Epithelial cell of umbilical artery (primary cell): Measurements from ENCODE around the gene DAAM2. TPM values are rescaled to one million over a fixed set of nuclear protein-coding genes. Genes with fewer than 3 reads are reported as not detected.

Experiments
- total RNA-seq: library from RNA; depleted of rRNA; stranded (reverse); fragments of >200 nt; gene quantifications from 2 replicates; pipeline ENCODE4 v1.2.3, GENCODE V29; 2014

DAAM2 gene
- under 0.01 TPM in 1 of 2 replicates, not detected in the other for total RNA-seq

DNA sequence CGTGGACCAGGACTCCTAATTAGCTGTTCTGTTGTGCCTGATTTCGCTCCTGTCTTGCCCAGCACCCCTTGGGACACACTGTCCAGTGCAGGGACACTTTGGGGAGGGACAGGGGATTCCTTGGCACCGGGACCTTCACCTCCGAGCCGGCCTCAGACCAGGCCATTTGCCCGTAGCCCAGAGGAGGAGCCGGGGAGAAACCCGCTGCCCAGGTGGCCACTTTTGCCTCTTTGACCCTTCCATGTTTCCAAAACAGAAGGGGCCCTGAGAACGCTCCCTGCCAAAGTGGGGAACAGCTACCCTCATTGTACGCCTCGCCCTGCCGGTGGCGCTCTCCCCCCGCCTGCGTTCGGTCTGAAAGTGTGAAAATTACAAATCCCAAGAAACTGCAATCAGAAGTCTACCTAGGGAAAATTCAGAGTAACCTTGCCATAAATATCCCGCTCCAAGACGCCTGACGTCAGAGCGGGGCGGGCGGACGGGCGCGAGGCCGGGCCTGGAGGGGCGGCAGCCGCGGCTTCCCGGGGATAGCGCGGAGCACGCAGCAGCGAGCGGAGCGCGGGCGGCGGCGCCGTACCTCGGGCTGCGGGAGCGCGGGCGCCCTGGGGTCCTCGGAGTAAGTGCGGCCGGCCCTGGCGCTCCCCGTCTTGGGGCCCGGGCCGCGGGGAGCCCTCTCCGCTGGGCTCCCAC lies at the start of gene DAAM2:
Gene DAAM2, plus strand, starts transcription at position 527 of the 690 bp plus-strand sequence. CDS start 63,927 bp downstream, outside the sequence.

DNA sequence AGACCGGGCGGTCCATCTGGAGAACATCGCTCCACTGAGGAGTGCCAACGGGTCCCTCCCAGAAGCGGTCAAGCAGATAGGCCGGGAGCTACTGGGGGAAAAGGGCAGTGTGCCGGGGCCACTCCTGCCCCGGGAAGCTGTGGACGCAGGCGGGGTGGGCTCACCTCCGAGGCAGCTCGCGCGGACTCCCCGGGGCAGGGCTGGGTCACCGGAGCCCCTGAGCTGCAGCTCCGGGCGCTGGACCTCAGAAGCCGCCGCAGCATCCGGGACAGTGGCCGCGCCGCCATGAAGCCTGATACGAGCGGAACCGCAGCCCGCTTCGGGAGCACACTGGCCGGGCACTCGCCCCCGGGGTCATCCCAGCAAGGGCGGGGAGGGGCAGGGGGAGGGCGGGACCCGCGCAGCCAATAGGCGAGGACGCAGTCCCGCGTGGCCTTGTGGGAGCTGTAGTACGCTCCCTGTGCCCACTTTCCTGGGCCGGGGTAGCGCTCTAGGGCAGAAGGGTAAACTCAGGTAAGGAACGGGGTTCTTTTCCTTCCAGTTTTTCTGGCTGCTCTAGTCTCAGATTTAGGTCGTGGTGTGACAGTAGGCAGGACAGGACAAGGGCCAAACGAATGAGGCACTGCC lies 142.1 kb downstream of the DAAM2 start, which contains the start of gene MOCS1:
Gene MOCS1, minus strand, starts transcription at position 332 of the 627 bp plus-strand sequence. Its CDS starts 45 bp downstream, at position 287.

Other genes starting within 250 kb of the DAAM2 start
- not detected in 2 replicates for gene KIF6, start 67.0 kb upstream of the DAAM2 start, total RNA-seq
- gene MOCS1, start 142.1 kb downstream of the DAAM2 start, total RNA-seq = 11.4 and 12.3 TPM in 2 replicates